ENCODE results near the gene NUDT16L1. TPM values are rescaled to one million over a fixed set of nuclear protein-coding genes. Genes with fewer than 3 reads are reported as not detected.

The NUDT16L1 gene
- total RNA-seq, result 10 to 100 TPM; 22.3 to 25.6 TPM

- Mint-ChIP-seq H3K27ac (peak within 1 kb of the TSS; percentile 83), H3K36me3 (ENCODE audit: low read depth) (no peaks in the 10 kb centered on the region), H3K27me3 (no peaks in the 10 kb centered on the region), H3K9me3 (no peaks in the 10 kb centered on the region), H3K4me3 (peak within 1 kb of the TSS; percentile 79), H3K4me1 (ENCODE audit: low read depth) (peaks cover 16% of the 10 kb centered on the region)
- peak; percentile 95 for ATAC-seq
- peak; percentile 97 for DNase-seq
- TF ChIP-seq CTCF (IDR thresholded peaks at IDR 0.05), result no peak
- intact Hi-C loops (cut with micrococcal nuclease), result no loop called here
- POLR2A ChIA-PET, result interaction anchor here (0.8 to 2.7 kb wide), 11 partner anchors 9 to 81 kb away, joined by 3 to 10 read pairs (median 4); partner anchors contain the start of genes ANKS3 and DNAAF8
- CTCF ChIA-PET, result interaction anchor here (1.0 to 1.6 kb wide), 3 partner anchors 10 to 76 kb away, joined by 3 to 6 read pairs (median 3); partner anchors contain the start of gene ANKS3
Measured at GRCh38 chr16:4693296-4693955, at the start of gene NUDT16L1. NUDT16L1 (plus strand) TSS chr16:4693562; CDS start chr16:4693727, 165 bp downstream.

- TF ChIP-seq CTCF (IDR thresholded peaks at IDR 0.05), result no peak
- Mint-ChIP-seq H3K36me3 (ENCODE audit: low read depth) (peaks cover 29% of the 10 kb centered on the region), H3K4me1 (ENCODE audit: low read depth) (peaks cover 39% of the 10 kb centered on the region), H3K9me3 (no peaks in the 10 kb centered on the region), H3K27me3 (no peaks in the 10 kb centered on the region), H3K4me3 (no peak overlapping the region), H3K27ac (peak overlapping the region; percentile 30)
- POLR2A ChIA-PET, result interaction anchor here (1.3 kb wide), 1 partner anchor 12 kb away, joined by 4 read pairs; no protein-coding TSS in a partner anchor
- ATAC-seq, result peak; percentile 32
- intact Hi-C loops (cut with micrococcal nuclease), result no loop called here
- DNase-seq, result peak; percentile 50
- CTCF ChIA-PET, result interaction anchor here (1.4 to 2.3 kb wide), 2 partner anchors 23 to 25 kb away, joined by 3 to 7 read pairs; no protein-coding TSS in a partner anchor
Measured at GRCh38 chr16:4646773-4647643, 46.4 kb upstream of the NUDT16L1 start.

- no peaks in the 10 kb centered on the region for H3K9me3 Mint-ChIP-seq
- peaks cover 31% of the 10 kb centered on the region for H3K36me3 Mint-ChIP-seq (ENCODE audit: low read depth)
- H3K27me3 Mint-ChIP-seq, result no peaks in the 10 kb centered on the region
- H3K4me3 Mint-ChIP-seq, result no peak overlapping the region
- ATAC-seq, result peak; percentile 11
- ChIA-PET CTCF (interaction anchor here (0.7 to 1.4 kb wide), 2 partner anchors 24 to 31 kb away, joined by 3 read pairs; no protein-coding TSS in a partner anchor), POLR2A (no interaction called here)
- TF ChIP-seq CTCF (IDR thresholded peaks at IDR 0.05), result no peak
- H3K27ac Mint-ChIP-seq, result no peak overlapping the region
- peaks cover 39% of the 10 kb centered on the region for H3K4me1 Mint-ChIP-seq (ENCODE audit: low read depth)
- intact Hi-C loops (cut with micrococcal nuclease), result no loop called here
- peak; percentile 30 for DNase-seq
Measured at GRCh38 chr16:4647644-4647980, 45.8 kb upstream of the NUDT16L1 start.

GRCh38 chr16:4648917-4649316 is 44.4 kb upstream of the NUDT16L1 start:
- peaks cover 39% of the 10 kb centered on the region for H3K4me1 Mint-ChIP-seq (ENCODE audit: low read depth)
- H3K9me3 Mint-ChIP-seq, result no peaks in the 10 kb centered on the region
- H3K4me3 Mint-ChIP-seq, result no peak overlapping the region
- POLR2A ChIA-PET, result interaction anchor here (0.7 to 1.0 kb wide), 2 partner anchors 25 to 47 kb away, joined by 3 to 4 read pairs; partner anchors contain the start of gene MGRN1
- CTCF ChIA-PET, result interaction anchor here (2.0 to 2.7 kb wide), 2 partner anchors 11 to 14 kb away, joined by 10 to 23 read pairs; no protein-coding TSS in a partner anchor
- no peak for TF ChIP-seq CTCF (IDR thresholded peaks at IDR 0.05)
- peaks cover 34% of the 10 kb centered on the region for H3K36me3 Mint-ChIP-seq (ENCODE audit: low read depth)
- peak; percentile 38 for DNase-seq
- H3K27me3 Mint-ChIP-seq, result no peaks in the 10 kb centered on the region
- peak; percentile 17 for ATAC-seq
- H3K27ac Mint-ChIP-seq, result peak overlapping the region; percentile 59
- intact Hi-C loops (cut with micrococcal nuclease), result no loop called here

Measured in activated CD8-positive, alpha-beta T cell treated with anti-CD3 and anti-CD28 coated beads for 36 hours (primary cell).